Activated CD8-positive, alpha-beta T cell treated with anti-CD3 and anti-CD28 coated beads for 36 hours (primary cell): ENCODE measurements around the gene CTBP2. TPM values are rescaled to one million over a fixed set of nuclear protein-coding genes. Genes with fewer than 3 reads are reported as not detected.

Experiments used
- ATAC-seq: fragments of 200-7000 bp; cut with Tn5 transposase; one replicate; pipeline ENCODE4 v1.10.0; 2021; ENCODE audit warnings: mild to moderate bottlenecking, moderate library complexity
- CTCF ChIA-PET: fragments of 350-600 bp; sonication (Branson Sonifier 250); formaldehyde crosslinking; loops from one replicate; lab custom pipeline; 2021; ENCODE audit warnings: antibody characterized with exemption; lab: Charles Lee
- POLR2A ChIA-PET: fragments of 350-600 bp; sonication (Branson Sonifier 250); formaldehyde crosslinking; loops from one replicate; lab custom pipeline; 2021; ENCODE audit warnings: antibody characterized with exemption; lab: Charles Lee
- DNase-seq: peaks from one replicate; pipeline ENCODE4 v3.0.0-alpha.2; 2020
- H3K27ac Mint-ChIP-seq: one replicate; pipeline ENCODE4 v1.8.0; 2021; ENCODE audit warnings: mild to moderate bottlenecking, mixed read lengths
- H3K27me3 Mint-ChIP-seq: one replicate; pipeline ENCODE4 v1.8.0; 2021; ENCODE audit warnings: mixed read lengths
- H3K36me3 Mint-ChIP-seq: one replicate; pipeline ENCODE4 v1.8.0; 2021; ENCODE audit warnings: low read depth, mixed read lengths
- H3K4me1 Mint-ChIP-seq: one replicate; pipeline ENCODE4 v1.8.0; 2021; ENCODE audit warnings: low read depth, mixed read lengths
- H3K4me3 Mint-ChIP-seq: one replicate; pipeline ENCODE4 v1.8.0; 2021; ENCODE audit warnings: mild to moderate bottlenecking, moderate library complexity, mixed read lengths
- H3K9me3 Mint-ChIP-seq: one replicate; pipeline ENCODE4 v1.8.0; 2021; ENCODE audit warnings: mixed read lengths
- intact Hi-C: fragments of 100-400 bp; cut with micrococcal nuclease; formaldehyde crosslinking; loops from one replicate; pipeline ENCODE4 v1.10.0; 2022
- total RNA-seq, 2 experiments: library from RNA; stranded (reverse); gene quantifications; one replicate each; pipeline ENCODE4 v1.2.3, GENCODE V29; 2021
- TF ChIP-seq, protein P1 (sequence below): fragments of 200-600 bp; IDR thresholded peaks from one replicate; pipeline ENCODE4 v1.8.0; 2022; ENCODE audit warnings: antibody characterized with exemption, mild to moderate bottlenecking

CTBP2 gene
- total RNA-seq, 2 experiments from 2014 or later: 0.60 to 0.88 TPM

DNA sequence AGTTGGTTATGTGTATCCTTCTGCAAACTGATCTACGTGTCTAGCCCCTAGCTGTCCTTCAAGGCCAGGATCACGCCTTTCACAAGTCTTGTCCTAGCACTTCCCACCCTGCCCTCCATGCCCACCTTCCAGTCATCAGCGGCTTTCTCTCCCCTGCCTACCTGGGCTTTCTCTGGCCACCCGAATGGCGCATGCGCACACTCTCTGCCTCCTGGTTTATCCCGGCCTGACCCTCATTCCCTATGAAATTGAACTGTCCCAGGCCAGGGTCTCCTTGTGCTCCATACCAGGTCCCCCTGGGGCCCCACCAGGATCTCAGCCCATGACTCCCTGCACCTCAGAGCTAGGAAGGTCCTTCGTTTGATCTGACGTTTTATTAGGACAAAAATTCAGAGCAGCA lies 31.6 kb upstream of the CTBP2 start:
- H3K4me3 Mint-ChIP-seq: no peak overlapping the region
- CTCF ChIA-PET: no interaction called here
- H3K27ac Mint-ChIP-seq: no peak overlapping the region

DNA sequence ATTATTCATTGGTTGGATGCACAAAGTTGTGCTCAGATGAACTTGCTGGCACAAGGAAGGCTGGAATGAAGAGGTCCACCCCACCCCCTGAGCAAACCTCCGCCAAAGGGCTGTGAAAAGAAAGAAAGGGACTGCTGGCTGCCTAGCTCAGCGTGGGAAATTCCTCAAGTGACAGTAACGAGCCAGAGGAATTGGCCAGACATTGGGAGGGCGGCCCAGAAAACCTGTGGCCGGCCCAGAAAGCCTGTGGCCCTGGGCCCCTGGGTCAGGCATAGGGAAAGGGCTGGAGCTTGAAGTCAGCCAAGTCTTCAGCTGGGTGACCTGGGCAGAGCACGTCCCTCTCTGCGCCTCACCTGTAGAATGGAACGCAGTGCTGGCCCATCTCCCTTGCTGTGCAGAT lies 30.6 kb upstream of the CTBP2 start:
- DNase-seq (no peak), ATAC-seq (no peak)
- ChIA-PET CTCF (no interaction called here), POLR2A (interaction anchor here (0.6 kb wide), 1 partner anchor 357 kb away, joined by 3 read pairs; no protein-coding TSS in a partner anchor)
- intact Hi-C loops: no loop called here
- H3K4me3 Mint-ChIP-seq: no peak overlapping the region
- no peaks in the 10 kb centered on the region for H3K36me3 Mint-ChIP-seq
- H3K4me1 Mint-ChIP-seq: no peaks in the 10 kb centered on the region
- no peak overlapping the region for H3K27ac Mint-ChIP-seq
- TF ChIP-seq, protein P1, sequence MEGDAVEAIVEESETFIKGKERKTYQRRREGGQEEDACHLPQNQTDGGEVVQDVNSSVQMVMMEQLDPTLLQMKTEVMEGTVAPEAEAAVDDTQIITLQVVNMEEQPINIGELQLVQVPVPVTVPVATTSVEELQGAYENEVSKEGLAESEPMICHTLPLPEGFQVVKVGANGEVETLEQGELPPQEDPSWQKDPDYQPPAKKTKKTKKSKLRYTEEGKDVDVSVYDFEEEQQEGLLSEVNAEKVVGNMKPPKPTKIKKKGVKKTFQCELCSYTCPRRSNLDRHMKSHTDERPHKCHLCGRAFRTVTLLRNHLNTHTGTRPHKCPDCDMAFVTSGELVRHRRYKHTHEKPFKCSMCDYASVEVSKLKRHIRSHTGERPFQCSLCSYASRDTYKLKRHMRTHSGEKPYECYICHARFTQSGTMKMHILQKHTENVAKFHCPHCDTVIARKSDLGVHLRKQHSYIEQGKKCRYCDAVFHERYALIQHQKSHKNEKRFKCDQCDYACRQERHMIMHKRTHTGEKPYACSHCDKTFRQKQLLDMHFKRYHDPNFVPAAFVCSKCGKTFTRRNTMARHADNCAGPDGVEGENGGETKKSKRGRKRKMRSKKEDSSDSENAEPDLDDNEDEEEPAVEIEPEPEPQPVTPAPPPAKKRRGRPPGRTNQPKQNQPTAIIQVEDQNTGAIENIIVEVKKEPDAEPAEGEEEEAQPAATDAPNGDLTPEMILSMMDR: no peak
- H3K9me3 Mint-ChIP-seq: no peaks in the 10 kb centered on the region
- no peaks in the 10 kb centered on the region for H3K27me3 Mint-ChIP-seq

More for the DNA sequence above, 31.6 kb upstream of the CTBP2 start:
- POLR2A ChIA-PET: no interaction called here
- Mint-ChIP-seq H3K9me3 (no peaks in the 10 kb centered on the region), H3K27me3 (no peaks in the 10 kb centered on the region), H3K4me1 (no peaks in the 10 kb centered on the region), H3K36me3 (no peaks in the 10 kb centered on the region)
- TF ChIP-seq, protein P1: no peak
- DNase-seq (no peak), ATAC-seq (no peak)
- intact Hi-C loops: no loop called here

DNA sequence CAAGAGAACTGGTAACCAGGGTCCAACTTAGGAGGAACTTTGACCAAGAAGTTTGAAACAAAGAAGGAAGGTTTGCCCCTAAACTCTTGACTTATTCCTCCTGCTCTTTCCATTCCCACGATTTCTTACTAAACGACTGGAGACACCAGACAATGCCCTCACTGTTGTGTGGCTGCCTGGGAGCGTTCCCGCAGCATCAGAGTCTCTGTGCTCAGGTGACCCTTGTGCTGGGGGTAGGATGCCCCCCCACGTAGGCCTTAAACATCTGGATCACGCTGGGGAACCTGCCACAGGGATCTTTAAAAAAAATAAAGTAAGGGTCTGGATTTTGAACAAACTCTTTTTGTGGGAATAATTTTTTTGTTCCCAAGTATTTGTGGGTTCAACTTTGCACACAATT lies 30.1 kb upstream of the CTBP2 start:
- ChIA-PET POLR2A (no interaction called here), CTCF (no interaction called here)
- ATAC-seq (no peak), DNase-seq (no peak)
- Mint-ChIP-seq H3K4me3 (no peak overlapping the region), H3K4me1 (no peaks in the 10 kb centered on the region), H3K27ac (no peak overlapping the region), H3K9me3 (no peaks in the 10 kb centered on the region), H3K27me3 (no peaks in the 10 kb centered on the region), H3K36me3 (no peaks in the 10 kb centered on the region)
- TF ChIP-seq, protein P1: no peak
- intact Hi-C loops: no loop called here

DNA sequence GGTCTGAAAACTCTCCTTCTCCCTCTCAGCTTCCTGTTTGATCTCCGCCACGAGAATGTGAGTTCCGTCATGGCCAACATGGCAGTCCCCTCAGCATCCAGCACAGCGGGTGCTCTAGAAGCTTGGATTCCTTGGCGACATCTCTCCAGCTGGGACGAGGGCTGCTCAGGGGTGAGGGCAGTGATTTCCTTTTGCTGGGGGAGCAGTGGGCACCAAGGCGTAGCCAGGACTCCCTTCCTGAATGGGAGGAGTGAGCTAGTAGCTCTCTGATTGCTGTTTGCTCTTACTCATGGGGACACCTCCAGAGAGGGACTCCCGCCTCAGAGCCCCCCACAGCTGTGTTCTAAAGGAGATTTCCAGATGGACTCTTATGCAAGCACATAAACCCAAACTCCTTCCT lies 28.8 kb upstream of the CTBP2 start:
- Mint-ChIP-seq H3K9me3 (no peaks in the 10 kb centered on the region), H3K36me3 (no peaks in the 10 kb centered on the region), H3K4me3 (no peak overlapping the region), H3K27me3 (no peaks in the 10 kb centered on the region), H3K4me1 (no peaks in the 10 kb centered on the region), H3K27ac (no peak overlapping the region)
- intact Hi-C loops: no loop called here
- DNase-seq (no peak), ATAC-seq (no peak)
- ChIA-PET CTCF (no interaction called here), POLR2A (interaction anchor here (0.6 kb wide), 1 partner anchor 132 kb away, joined by 3 read pairs; no protein-coding TSS in a partner anchor)
- TF ChIP-seq, protein P1: no peak

DNA sequence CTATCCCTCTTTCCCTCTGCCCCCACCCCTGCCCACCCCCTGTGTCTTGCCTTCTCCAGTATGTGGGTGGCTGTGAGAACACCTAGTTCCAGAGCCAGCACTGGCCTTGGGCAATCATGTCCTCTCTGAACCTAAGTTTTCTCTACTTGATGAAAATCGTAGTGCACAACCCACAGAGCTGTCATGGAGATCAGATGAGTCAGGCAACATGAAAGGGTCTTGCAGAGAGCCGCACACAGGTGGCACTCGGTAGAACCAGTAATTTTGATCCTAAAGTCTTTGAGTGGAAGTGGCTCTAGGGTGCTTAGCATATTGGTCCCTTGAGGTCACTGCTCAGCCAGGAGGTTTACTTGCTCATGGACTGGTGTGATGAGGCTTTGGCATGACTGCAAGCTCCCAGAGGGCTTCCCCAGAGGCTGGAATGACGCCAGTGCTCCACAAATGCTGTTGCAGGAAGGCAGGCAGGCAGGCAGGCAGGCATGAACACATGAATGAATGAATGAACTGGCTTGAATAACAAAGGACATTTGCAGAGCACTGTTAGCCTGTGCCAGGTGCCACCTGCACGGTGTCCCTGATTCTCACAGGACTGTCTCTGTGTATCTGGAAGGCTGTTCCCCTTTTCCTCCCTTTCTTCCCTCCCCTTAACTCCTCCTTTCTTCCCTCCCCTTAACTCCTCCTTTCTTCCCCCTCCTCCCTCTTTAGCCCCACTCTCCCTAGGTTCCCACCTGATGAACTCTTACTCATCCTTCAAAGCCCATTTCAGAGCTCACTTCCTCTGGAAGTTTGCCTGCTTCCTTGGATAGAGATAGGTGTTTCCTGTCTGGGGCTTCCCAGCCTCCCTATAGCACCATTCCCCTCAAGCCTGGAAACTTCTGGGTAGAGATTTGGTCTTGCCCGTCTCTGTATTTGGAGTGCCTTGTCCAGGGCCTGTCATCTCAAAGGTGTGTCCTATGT lies 27.2 kb upstream of the CTBP2 start:
- no peaks in the 10 kb centered on the region for H3K9me3 Mint-ChIP-seq
- H3K27me3 Mint-ChIP-seq: peaks cover 2% of the 10 kb centered on the region
- ChIA-PET POLR2A (no interaction called here), CTCF (no interaction called here)
- TF ChIP-seq, protein P1: no peak
- ATAC-seq (no peak), DNase-seq (no peak)
- H3K36me3 Mint-ChIP-seq: no peaks in the 10 kb centered on the region
- intact Hi-C loops: no loop called here
- H3K27ac Mint-ChIP-seq: no peak overlapping the region
- no peak overlapping the region for H3K4me3 Mint-ChIP-seq
- H3K4me1 Mint-ChIP-seq: no peaks in the 10 kb centered on the region
